Measurements from ENCODE around the gene STKLD1.

STKLD1 gene

GRCh38 chr9:133332381-133332730 lies 43.8 kb upstream of the STKLD1 start:
- no peak overlapping the region for H3K4me3 ChIP-seq (ENCODE audit: low read depth, low read length)
- H3K27ac ChIP-seq (ENCODE audit: extremely low read depth, low read depth, low read length) = no peak overlapping the region
- TF ChIP-seq, protein P1, sequence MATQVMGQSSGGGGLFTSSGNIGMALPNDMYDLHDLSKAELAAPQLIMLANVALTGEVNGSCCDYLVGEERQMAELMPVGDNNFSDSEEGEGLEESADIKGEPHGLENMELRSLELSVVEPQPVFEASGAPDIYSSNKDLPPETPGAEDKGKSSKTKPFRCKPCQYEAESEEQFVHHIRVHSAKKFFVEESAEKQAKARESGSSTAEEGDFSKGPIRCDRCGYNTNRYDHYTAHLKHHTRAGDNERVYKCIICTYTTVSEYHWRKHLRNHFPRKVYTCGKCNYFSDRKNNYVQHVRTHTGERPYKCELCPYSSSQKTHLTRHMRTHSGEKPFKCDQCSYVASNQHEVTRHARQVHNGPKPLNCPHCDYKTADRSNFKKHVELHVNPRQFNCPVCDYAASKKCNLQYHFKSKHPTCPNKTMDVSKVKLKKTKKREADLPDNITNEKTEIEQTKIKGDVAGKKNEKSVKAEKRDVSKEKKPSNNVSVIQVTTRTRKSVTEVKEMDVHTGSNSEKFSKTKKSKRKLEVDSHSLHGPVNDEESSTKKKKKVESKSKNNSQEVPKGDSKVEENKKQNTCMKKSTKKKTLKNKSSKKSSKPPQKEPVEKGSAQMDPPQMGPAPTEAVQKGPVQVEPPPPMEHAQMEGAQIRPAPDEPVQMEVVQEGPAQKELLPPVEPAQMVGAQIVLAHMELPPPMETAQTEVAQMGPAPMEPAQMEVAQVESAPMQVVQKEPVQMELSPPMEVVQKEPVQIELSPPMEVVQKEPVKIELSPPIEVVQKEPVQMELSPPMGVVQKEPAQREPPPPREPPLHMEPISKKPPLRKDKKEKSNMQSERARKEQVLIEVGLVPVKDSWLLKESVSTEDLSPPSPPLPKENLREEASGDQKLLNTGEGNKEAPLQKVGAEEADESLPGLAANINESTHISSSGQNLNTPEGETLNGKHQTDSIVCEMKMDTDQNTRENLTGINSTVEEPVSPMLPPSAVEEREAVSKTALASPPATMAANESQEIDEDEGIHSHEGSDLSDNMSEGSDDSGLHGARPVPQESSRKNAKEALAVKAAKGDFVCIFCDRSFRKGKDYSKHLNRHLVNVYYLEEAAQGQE (tag by site-specific recombination; IDR thresholded peaks at IDR 0.05) = no peak
- TF ChIP-seq KLF1 (tag by site-specific recombination; IDR thresholded peaks at IDR 0.05) (no peak), ZNF639 (tag by site-specific recombination; IDR thresholded peaks at IDR 0.05) (no peak), ZNF76 (tag by site-specific recombination; IDR thresholded peaks at IDR 0.05; ENCODE audit: borderline replicate concordance, low read depth) (no peak), ZNF37A (tag by site-specific recombination; IDR thresholded peaks at IDR 0.05) (no peak), ZNF830 (tag by site-specific recombination; IDR thresholded peaks at IDR 0.05; ENCODE audit: low read depth) (no peak), ZBTB10 (tag by site-specific recombination; IDR thresholded peaks at IDR 0.05) (no peak), ZNF366 (tag by site-specific recombination; conservative IDR thresholded peaks at IDR 0.05) (no peak)
- TF ChIP-seq, protein P2, sequence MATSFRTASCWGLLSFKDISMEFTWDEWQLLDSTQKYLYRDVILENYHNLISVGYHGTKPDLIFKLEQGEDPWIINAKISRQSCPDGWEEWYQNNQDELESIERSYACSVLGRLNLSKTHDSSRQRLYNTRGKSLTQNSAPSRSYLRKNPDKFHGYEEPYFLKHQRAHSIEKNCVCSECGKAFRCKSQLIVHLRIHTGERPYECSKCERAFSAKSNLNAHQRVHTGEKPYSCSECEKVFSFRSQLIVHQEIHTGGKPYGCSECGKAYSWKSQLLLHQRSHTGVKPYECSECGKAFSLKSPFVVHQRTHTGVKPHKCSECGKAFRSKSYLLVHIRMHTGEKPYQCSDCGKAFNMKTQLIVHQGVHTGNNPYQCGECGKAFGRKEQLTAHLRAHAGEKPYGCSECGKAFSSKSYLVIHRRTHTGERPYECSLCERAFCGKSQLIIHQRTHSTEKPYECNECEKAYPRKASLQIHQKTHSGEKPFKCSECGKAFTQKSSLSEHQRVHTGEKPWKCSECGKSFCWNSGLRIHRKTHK (tag by site-specific recombination; IDR thresholded peaks at IDR 0.05) = no peak
- CTCF ChIA-PET = interaction anchor here (0.7 to 8.9 kb wide), 2 partner anchors 145 to 216 kb away, joined by 3 to 159 read pairs; no protein-coding TSS in a partner anchor
- POLR2A ChIA-PET = interaction anchor here (1.6 kb wide), 1 partner anchor 16 kb away, joined by 6 read pairs; the partner anchor contains the start of genes MED22 and RPL7A
- peaks cover 4% of the 10 kb centered on the region; the same call in 1 of the 2 replicates for H3K4me1 ChIP-seq (ENCODE audit: control insufficient read depth, insufficient read depth, low read length)
- H3K36me3 ChIP-seq (ENCODE audit: control insufficient read depth in 2 of 2, insufficient read depth in 1 of 2, low read length in 2 of 2) = peaks cover 4 to 53% of the 10 kb centered on the region in 2 experiments; a peak in 2 of 3 replicates
- H3K9me3 ChIP-seq (ENCODE audit: control insufficient read depth, insufficient read depth, low read depth, low read length) = no peaks in the 10 kb centered on the region

DNA sequence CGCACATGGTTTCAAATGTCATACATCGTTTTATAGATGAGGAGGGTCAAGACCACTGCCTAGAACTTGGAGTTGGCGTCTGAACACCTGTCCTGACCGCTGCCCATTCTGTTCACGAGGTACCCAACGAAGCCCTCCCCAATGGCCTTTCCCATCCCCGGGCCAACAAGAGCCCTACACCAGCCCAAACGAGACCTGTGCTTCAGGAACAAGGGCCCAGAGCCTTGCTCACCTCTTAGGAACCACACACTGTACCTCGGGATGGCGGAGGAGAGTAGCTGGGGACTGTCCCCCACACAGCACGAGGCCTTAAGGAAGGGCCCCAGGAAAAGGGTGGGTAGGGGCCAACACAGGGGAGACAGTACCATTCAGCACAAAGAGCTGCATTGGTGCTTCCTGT lies 43.2 kb upstream of the STKLD1 start:
- TF ChIP-seq ELK4 (IDR thresholded peaks at IDR 0.05; ENCODE audit: borderline replicate concordance, low read depth, low read length) (no peak), ZNF777 (tag by site-specific recombination; IDR thresholded peaks at IDR 0.05; ENCODE audit: borderline replicate concordance) (no peak), ZNF398 (tag by site-specific recombination; IDR thresholded peaks at IDR 0.05) (no peak), ZNF10 (tag by site-specific recombination; IDR thresholded peaks at IDR 0.05) (no peak), IKZF3 (tag by site-specific recombination; IDR thresholded peaks at IDR 0.05) (no peak)
- TF ChIP-seq, protein P3, sequence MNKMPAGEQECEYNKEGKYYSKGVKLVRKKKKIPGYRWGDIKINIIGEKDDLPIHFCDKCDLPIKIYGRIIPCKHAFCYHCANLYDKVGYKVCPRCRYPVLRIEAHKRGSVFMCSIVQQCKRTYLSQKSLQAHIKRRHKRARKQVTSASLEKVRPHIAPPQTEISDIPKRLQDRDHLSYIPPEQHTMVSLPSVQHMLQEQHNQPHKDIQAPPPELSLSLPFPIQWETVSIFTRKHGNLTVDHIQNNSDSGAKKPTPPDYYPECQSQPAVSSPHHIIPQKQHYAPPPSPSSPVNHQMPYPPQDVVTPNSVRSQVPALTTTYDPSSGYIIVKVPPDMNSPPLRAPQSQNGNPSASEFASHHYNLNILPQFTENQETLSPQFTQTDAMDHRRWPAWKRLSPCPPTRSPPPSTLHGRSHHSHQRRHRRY (tag by site-specific recombination; IDR thresholded peaks at IDR 0.05) = no peak
- ChIA-PET CTCF (interaction anchor here (1.2 to 8.9 kb wide), 4 partner anchors 94 to 152 kb away, joined by 4 to 159 read pairs (median 12); no protein-coding TSS in a partner anchor), POLR2A (interaction anchor here (1.6 kb wide), 1 partner anchor 15 kb away, joined by 6 read pairs; the partner anchor contains the start of genes MED22 and RPL7A)

More for the DNA sequence above, 43.2 kb upstream of the STKLD1 start:
- peaks cover 4 to 53% of the 10 kb centered on the region in 2 experiments; a peak in 2 of 3 replicates for H3K36me3 ChIP-seq (ENCODE audit: control insufficient read depth in 2 of 2, insufficient read depth in 1 of 2, low read length in 2 of 2)
- H3K27ac ChIP-seq (ENCODE audit: extremely low read depth, low read depth, low read length) = no peak overlapping the region
- H3K9me3 ChIP-seq (ENCODE audit: control insufficient read depth, insufficient read depth, low read depth, low read length) = no peaks in the 10 kb centered on the region
- H3K4me1 ChIP-seq (ENCODE audit: control insufficient read depth, insufficient read depth, low read length) = peaks cover 4% of the 10 kb centered on the region; the same call in 1 of the 2 replicates
- H3K4me3 ChIP-seq (ENCODE audit: low read depth, low read length) = no peak overlapping the region
